Measurements from ENCODE around the gene MARVELD3.

The MARVELD3 gene

DNA sequence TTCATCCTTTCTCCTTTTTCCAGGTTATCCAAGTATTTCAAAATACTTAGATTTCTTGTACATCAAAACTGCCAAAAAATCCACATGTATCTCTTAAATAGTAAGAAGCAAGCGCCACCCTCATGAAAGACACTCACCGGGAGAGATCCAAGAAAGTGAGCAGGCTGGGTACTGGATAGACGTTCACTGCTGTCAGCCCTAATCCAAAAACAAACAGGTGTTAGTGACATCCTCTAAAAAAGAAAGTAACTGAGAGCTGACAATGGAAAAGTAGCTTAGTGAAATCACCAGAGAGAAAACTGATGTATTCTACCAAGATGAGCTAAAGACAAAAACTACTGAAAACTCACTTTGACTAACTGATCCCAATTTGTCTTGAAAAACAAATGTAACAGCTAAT lies 46.1 kb downstream of the MARVELD3 start:
- Histone ChIP-seq H4K20me1 (ENCODE audit: insufficient read depth, low read length) (no peaks in the 10 kb centered on the region), H3K79me2 (ENCODE audit: insufficient read depth, low read length) (no peaks in the 10 kb centered on the region), H3K9ac (ENCODE audit: low read length) (no peak overlapping the region), H3K4me3 (ENCODE audit: low read depth, low read length, poor library complexity, severe bottlenecking) (no peak overlapping the region), H3K4me1 (ENCODE audit: insufficient read depth, low read length, severe bottlenecking) (no peaks in the 10 kb centered on the region), H3K27ac (ENCODE audit: low read depth, low read length, poor library complexity, severe bottlenecking) (no peak overlapping the region), H2AFZ (ENCODE audit: low read length) (no peak overlapping the region), H3F3A (ENCODE audit: insufficient read depth, low read length) (no peaks in the 10 kb centered on the region), H3K9me2 (ENCODE audit: low read depth, low read length) (no peaks in the 10 kb centered on the region), H3K4me2 (ENCODE audit: low read length) (no peak overlapping the region), H3K27me3 (ENCODE audit: insufficient read depth, low read length) (no peaks in the 10 kb centered on the region), H3K9me3 (ENCODE audit: low read length) (no peaks in the 10 kb centered on the region), H3K36me3 (ENCODE audit: insufficient read depth, low read length) (peaks cover 62% of the 10 kb centered on the region)
- TF ChIP-seq, protein P1, sequence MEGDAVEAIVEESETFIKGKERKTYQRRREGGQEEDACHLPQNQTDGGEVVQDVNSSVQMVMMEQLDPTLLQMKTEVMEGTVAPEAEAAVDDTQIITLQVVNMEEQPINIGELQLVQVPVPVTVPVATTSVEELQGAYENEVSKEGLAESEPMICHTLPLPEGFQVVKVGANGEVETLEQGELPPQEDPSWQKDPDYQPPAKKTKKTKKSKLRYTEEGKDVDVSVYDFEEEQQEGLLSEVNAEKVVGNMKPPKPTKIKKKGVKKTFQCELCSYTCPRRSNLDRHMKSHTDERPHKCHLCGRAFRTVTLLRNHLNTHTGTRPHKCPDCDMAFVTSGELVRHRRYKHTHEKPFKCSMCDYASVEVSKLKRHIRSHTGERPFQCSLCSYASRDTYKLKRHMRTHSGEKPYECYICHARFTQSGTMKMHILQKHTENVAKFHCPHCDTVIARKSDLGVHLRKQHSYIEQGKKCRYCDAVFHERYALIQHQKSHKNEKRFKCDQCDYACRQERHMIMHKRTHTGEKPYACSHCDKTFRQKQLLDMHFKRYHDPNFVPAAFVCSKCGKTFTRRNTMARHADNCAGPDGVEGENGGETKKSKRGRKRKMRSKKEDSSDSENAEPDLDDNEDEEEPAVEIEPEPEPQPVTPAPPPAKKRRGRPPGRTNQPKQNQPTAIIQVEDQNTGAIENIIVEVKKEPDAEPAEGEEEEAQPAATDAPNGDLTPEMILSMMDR (IDR thresholded peaks at IDR 0.05; ENCODE audit: low read length), result no peak
- TF ChIP-seq EZH2 (IDR thresholded peaks at IDR 0.05; ENCODE audit: borderline replicate concordance, low read length), result no peak

DNA sequence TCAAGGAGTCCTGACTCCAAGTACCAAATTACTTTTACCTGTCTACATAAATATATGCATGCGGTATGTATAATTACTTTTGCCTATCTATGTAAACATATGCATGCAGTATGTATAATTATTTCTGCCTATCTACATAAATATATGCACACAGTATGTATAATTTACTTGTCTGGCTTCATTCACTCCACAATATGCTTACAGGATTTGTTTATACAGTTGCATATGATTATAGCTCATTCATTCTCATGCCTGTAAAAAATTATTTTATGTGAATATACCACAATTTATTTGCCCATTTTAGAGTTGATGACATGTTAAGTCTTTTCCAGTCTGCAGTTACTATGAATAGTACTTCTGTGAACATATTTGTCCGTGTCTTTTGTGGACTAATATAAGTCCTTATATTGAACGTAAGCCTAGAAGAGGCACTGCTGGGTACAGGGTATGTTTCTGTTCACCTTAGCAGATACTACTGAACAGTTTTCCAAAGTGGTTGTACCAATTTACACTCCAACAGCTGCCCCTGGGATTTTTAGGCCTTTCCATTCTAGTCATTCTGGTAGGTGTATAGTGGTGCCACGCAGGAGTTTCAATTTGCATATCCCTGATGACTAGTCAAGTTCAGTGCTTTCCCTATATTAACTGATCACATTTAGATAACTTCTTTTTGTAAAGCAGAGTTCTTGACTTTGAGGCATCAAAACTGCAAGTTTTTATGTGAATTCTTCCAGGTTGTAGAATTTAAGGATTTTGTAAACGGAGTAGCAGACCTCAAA lies 47.0 kb downstream of the MARVELD3 start:
- TF ChIP-seq, protein P1 (IDR thresholded peaks at IDR 0.05; ENCODE audit: low read length), result no peak
- TF ChIP-seq EZH2 (IDR thresholded peaks at IDR 0.05; ENCODE audit: borderline replicate concordance, low read length), result no peak
- H3F3A ChIP-seq (ENCODE audit: insufficient read depth, low read length), result no peaks in the 10 kb centered on the region
- no peak overlapping the region for H3K4me3 ChIP-seq (ENCODE audit: low read depth, low read length, poor library complexity, severe bottlenecking)
- H3K9me2 ChIP-seq (ENCODE audit: low read depth, low read length), result no peaks in the 10 kb centered on the region
- no peaks in the 10 kb centered on the region for H3K27me3 ChIP-seq (ENCODE audit: insufficient read depth, low read length)
- H3K4me2 ChIP-seq (ENCODE audit: low read length), result no peak overlapping the region
- H3K9ac ChIP-seq (ENCODE audit: low read length), result no peak overlapping the region
- no peaks in the 10 kb centered on the region for H3K9me3 ChIP-seq (ENCODE audit: low read length)
- peaks cover 60% of the 10 kb centered on the region for H3K36me3 ChIP-seq (ENCODE audit: insufficient read depth, low read length)
- H4K20me1 ChIP-seq (ENCODE audit: insufficient read depth, low read length), result no peaks in the 10 kb centered on the region
- no peaks in the 10 kb centered on the region for H3K79me2 ChIP-seq (ENCODE audit: insufficient read depth, low read length)
- no peaks in the 10 kb centered on the region for H3K4me1 ChIP-seq (ENCODE audit: insufficient read depth, low read length, severe bottlenecking)
- H2AFZ ChIP-seq (ENCODE audit: low read length), result no peak overlapping the region
- H3K27ac ChIP-seq (ENCODE audit: low read depth, low read length, poor library complexity, severe bottlenecking), result no peak overlapping the region

DNA sequence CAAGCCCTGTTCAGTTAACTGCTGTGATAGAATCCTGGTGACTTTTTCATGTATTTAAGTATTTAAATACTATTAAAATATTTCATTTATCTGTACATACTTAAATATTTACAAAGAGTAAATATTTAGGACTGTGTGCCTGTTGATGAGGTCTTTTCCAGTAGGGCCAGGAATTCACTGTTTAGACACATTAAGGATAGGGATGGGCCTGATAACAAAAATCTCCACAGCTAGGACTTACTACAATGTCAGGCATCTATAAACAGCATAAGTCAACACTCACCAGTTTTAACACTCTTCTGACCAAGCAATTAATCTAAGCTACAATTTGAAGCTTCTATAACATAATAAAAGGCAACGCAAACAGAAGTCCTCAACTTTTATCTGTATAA lies 47.6 kb downstream of the MARVELD3 start:
- Histone ChIP-seq H3K9me3 (ENCODE audit: low read length) (no peaks in the 10 kb centered on the region), H3K4me1 (ENCODE audit: insufficient read depth, low read length, severe bottlenecking) (no peaks in the 10 kb centered on the region), H3K9ac (ENCODE audit: low read length) (no peak overlapping the region), H3K36me3 (ENCODE audit: insufficient read depth, low read length) (peaks cover 64% of the 10 kb centered on the region), H3F3A (ENCODE audit: insufficient read depth, low read length) (no peaks in the 10 kb centered on the region), H4K20me1 (ENCODE audit: insufficient read depth, low read length) (no peaks in the 10 kb centered on the region), H3K4me2 (ENCODE audit: low read length) (no peak overlapping the region), H3K4me3 (ENCODE audit: low read depth, low read length, poor library complexity, severe bottlenecking) (no peak overlapping the region), H3K79me2 (ENCODE audit: insufficient read depth, low read length) (no peaks in the 10 kb centered on the region), H3K9me2 (ENCODE audit: low read depth, low read length) (no peaks in the 10 kb centered on the region), H3K27me3 (ENCODE audit: insufficient read depth, low read length) (no peaks in the 10 kb centered on the region), H2AFZ (ENCODE audit: low read length) (no peak overlapping the region), H3K27ac (ENCODE audit: low read depth, low read length, poor library complexity, severe bottlenecking) (no peak overlapping the region)
- TF ChIP-seq, protein P1 (IDR thresholded peaks at IDR 0.05; ENCODE audit: low read length), result no peak
